ENCODE results near the gene DOK5. TPM values are rescaled to one million over a fixed set of nuclear protein-coding genes. Genes with fewer than 3 reads are reported as not detected.

The DOK5 gene
- total RNA-seq, 1 experiment from 2014 or later: not detected

DNA sequence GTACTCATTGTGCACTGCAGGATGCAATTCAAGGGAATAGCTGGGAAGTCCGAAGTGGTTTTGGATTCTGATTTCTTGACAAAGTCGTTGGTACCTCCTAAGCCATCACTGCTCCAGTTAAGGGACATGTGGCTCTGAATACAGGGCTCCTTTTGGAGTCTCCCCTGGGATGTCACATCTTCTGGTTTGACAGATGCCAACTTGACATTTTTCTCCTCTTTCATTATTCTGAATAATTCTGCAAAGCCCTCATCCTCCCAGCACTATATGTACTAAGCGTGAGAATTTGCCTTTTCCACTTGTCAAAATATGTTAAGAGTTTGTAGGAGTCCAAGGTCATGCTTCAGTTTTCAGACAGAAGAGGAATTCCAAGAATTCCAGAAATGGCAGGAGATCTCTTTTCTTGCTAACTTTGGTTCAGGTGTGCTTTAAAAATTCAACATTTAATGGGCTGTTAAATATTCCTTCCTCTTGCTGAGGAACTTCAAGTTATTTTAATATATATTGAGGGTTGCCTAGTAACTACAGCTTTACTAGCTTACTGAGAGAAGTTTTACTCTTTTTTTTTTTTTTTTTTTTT lies 38.7 kb downstream of the DOK5 start:
- H3K4me3 ChIP-seq: no peak overlapping the region
- H3K36me3 ChIP-seq: no peaks in the 10 kb centered on the region

DNA sequence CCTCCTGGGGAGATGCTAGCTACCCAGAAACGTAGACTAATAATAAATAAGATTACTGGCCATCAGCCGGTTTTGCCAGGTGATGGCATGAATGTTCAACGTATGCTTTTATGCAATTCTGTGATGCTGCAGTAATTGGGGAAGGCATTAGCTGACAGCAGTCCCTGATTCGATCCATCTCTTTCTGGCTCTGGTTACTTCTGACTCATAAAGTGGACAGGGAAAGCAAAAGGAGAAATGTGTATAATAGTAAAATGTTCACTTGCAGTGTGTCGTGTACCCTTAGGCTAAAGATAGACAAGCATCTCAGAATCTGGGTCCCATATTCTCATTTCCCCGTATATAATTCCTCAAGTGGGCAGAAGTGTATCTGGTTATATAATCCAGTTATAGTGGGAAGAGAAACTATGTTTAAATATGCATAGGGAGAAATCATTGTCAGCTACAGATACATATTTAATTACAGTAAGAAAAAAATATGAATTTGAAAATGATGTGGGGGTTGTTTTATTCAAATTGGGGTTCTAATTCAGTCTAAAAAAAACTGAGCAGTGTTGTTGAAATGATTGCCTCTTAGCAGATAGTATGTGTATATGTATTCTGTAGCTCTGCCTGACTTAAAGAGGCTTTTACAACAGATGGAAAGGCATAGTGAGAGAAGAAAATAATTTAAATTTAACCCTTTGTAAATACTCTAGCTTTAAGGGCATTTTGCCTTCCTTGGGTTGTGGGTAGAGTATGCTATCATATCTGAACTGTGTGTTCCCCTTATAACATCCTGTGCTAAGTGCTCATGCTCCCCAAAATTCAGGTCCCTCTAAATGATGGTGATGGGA lies 40.6 kb downstream of the DOK5 start:
- DNase-seq: no peak
- Histone ChIP-seq H3K27ac (no peak overlapping the region), H3K36me3 (no peaks in the 10 kb centered on the region), H3K4me3 (no peak overlapping the region), H3K27me3 (0 out of 2 replicates have a peak, but pooled peaks cover 7% of the 10 kb centered on the region), H3K4me1 (no peaks in the 10 kb centered on the region), H3K9me3 (replicated peaks) (no peaks in the 10 kb centered on the region; the same call in 1 of the 2 replicates)

More for the DNA sequence above, 38.7 kb downstream of the DOK5 start:
- Histone ChIP-seq H3K4me1 (no peaks in the 10 kb centered on the region), H3K27me3 (0 out of 2 replicates have a peak, but pooled peaks cover 7% of the 10 kb centered on the region), H3K9me3 (replicated peaks) (no peaks in the 10 kb centered on the region; the same call in 1 of the 2 replicates), H3K27ac (no peak overlapping the region)
- no peak for DNase-seq

DNA sequence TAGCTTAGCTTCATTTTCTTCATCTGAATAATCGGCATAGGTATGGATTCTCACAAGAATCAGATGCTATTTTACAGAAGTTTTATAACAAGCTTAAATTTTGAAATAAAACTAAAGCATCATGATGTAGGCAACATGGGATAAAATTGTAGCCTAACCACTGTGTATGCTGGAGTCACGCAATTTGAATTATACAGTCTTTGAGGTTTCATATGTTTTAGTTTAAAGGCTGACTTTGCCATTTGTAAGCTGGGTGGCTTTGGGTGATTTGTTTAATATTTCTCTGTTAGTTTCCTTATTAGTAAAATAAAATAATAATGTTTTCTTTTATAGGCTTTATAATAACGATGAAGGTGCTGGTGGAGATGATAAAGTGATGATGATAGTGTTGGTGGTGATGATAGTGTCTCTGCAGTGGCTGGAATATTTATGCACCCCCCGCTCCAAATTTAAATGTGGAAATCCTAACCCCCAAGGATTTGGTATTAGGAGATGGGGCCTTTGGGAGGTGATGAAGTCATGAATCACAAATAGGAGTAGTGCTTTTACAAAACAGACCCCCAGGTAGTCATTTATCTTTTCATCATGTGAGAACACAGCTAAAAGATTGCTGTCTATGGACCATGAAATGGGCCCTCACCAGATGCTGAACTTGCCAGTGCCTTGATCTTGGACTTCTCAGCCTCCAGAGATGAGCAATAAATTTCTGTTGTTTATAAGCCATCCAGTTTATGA lies 42.0 kb downstream of the DOK5 start:
- Histone ChIP-seq H3K9me3 (replicated peaks) (no peaks in the 10 kb centered on the region; the same call in 1 of the 2 replicates), H3K27me3 (0 out of 2 replicates have a peak, but pooled peaks cover 7% of the 10 kb centered on the region), H3K27ac (no peak overlapping the region), H3K4me1 (no peaks in the 10 kb centered on the region), H3K36me3 (no peaks in the 10 kb centered on the region), H3K4me3 (no peak overlapping the region)
- no peak for DNase-seq

DNA sequence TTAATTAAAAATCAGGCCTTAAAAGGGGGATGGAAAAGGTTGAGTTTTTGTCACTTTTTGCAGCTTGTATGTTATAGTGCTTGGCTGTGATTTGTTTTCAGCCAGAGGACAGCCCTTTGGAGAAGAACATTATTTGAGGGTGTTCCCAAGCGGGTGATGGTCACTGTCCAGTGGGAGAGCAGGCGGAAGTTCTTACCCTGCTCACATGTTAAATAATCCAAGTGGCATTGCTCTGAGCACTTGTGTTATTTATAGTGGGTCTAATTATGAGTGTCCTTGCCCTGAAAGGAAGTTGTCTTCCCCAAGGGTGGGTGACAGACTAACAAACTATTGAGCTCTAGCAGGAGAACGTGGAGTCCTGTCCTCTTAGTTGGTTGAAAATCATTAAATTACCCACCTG lies 49.5 kb downstream of the DOK5 start:
- Histone ChIP-seq H3K36me3 (no peaks in the 10 kb centered on the region), H3K27me3 (peaks cover 33% of the 10 kb centered on the region), H3K4me3 (no peak overlapping the region), H3K9me3 (replicated peaks) (0 out of 2 replicates have a peak, but pooled peaks cover 3% of the 10 kb centered on the region), H3K4me1 (no peaks in the 10 kb centered on the region), H3K27ac (no peak overlapping the region)
- DNase-seq: no peak

DNA sequence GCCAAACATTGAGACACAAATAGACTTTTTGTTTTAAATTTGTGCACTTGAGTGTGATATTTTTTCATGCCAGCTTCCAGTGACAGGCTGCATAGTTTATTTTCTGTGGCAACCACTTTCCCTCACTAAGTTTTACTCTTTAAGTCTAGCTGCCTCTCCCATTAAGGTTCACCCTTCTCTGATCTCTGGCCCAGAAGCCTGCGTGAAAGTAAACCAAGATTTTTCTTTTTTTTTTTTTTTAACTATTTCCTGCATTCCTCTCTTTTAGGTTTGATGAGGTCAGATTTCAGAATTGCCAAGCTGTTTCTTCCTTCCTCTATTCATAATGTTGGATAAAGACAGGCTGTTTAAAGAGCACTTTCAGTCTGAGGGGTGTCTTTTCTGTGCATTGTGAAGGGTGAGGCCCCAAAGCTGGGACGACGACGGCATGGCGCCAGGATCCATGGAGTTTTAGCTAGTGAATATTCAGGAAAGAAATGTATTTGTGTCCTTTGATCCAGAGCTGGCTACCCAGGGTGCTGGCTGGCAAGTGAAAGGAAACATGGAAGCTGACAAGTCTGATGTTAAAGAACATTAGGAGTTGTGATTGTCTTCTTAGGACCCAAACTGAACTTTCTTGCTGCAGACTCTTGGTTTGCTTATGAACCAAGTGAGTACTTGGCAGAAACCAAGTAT lies 50.7 kb downstream of the DOK5 start:
- H3K27me3 ChIP-seq: peaks cover 36% of the 10 kb centered on the region
- H3K9me3 ChIP-seq (replicated peaks): 0 out of 2 replicates have a peak, but pooled peaks cover 3% of the 10 kb centered on the region
- H3K4me3 ChIP-seq: no peak overlapping the region
- no peaks in the 10 kb centered on the region for H3K36me3 ChIP-seq
- H3K4me1 ChIP-seq: no peaks in the 10 kb centered on the region
- H3K27ac ChIP-seq: no peak overlapping the region
- DNase-seq: no peak

DNA sequence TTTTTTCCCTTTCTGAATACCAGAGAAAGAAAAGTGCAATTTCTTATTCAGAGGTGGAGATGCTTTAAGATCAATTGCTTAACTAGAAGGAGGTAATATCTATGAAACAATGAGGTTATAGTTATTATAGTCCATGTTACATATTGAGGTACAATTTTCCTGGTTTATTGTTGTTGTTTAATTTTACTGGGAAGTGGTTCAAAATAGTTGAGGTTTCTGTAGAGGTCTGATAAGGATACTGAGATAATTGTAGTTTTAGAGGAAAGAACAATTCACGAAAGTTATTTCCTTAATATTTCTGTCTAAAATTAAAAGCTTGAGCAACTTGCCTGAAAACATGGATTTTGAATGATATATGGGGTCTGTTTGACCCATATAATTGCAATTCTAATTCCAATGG lies 51.4 kb downstream of the DOK5 start:
- Histone ChIP-seq H3K9me3 (replicated peaks) (0 out of 2 replicates have a peak, but pooled peaks cover 3% of the 10 kb centered on the region), H3K36me3 (no peaks in the 10 kb centered on the region), H3K27ac (no peak overlapping the region), H3K27me3 (peaks cover 36% of the 10 kb centered on the region), H3K4me1 (no peaks in the 10 kb centered on the region), H3K4me3 (no peak overlapping the region)
- DNase-seq: no peak

DNA sequence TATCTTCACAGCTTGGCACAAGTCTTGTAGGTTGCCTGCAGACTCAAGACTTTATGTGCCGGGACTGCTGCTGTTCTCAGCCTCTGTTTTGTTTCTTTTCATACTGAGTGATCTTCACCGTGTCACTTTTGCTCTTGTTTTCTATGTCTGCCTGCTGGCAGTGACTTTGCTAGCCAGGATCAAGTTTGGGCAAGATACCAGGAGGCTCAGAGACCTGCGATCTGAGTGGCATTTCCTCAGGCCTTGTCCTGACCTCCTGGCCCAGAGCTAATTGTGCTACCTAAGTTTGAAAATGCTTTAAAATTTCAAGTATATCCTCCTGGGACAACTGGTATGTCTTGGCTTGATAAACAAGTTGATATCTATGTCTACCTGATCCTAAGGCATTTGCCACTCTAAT lies 57.2 kb downstream of the DOK5 start:
- no peak overlapping the region for H3K4me3 ChIP-seq
- H3K27me3 ChIP-seq: peaks cover 11% of the 10 kb centered on the region
- H3K27ac ChIP-seq: no peak overlapping the region
- no peaks in the 10 kb centered on the region for H3K36me3 ChIP-seq
- DNase-seq: no peak
- peaks cover 3% of the 10 kb centered on the region; the same call in 1 of the 2 replicates for H3K4me1 ChIP-seq
- H3K9me3 ChIP-seq (replicated peaks): 0 out of 2 replicates have a peak, but pooled peaks cover under 1% of the 10 kb centered on the region

DNA sequence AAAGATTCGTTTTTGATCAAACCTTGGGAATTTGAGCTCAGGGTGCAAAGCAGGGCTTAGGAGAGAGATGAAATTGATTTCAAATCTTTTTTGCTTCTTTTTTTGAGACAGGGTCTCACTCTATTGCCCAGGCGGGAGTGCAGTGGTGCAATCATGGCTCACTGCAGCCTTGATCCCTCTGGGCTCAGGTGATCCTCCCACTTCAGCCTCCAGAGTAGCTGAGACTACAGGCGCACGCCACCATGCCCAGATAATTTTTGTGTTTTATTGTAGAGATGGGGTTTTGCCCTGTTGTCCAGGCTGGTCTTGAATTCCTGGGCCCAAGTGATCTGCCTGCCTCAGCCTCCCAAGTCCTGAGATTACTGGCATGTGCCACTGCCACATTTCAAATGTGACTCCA lies 58.7 kb downstream of the DOK5 start:
- Histone ChIP-seq H3K27ac (no peak overlapping the region), H3K4me3 (no peak overlapping the region), H3K36me3 (no peaks in the 10 kb centered on the region), H3K4me1 (peaks cover 3% of the 10 kb centered on the region; the same call in 1 of the 2 replicates), H3K9me3 (replicated peaks) (no peaks in the 10 kb centered on the region), H3K27me3 (peaks cover 6% of the 10 kb centered on the region)
- DNase-seq: no peak

DNA sequence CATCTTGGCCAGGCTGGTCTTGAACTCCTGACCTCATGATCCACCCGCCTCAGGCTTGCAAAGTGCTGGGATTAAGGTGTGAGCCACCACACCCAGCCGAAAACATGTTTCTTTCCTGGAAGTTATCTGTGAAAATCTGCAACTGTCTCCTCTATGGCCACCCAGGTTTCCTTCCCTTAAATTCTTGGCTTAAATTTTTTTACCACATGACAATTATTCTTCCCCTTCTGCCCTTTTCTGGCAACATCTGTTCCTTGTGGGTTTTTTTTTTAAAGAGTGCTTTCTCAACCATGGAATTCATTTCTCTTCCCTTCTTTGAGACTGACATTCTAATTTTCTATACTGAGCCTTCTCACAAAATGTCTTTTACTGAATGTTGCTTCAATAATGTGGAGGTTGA lies 59.6 kb downstream of the DOK5 start:
- Histone ChIP-seq H3K4me1 (peaks cover 3% of the 10 kb centered on the region; the same call in 1 of the 2 replicates), H3K27me3 (peaks cover 1% of the 10 kb centered on the region), H3K9me3 (replicated peaks) (no peaks in the 10 kb centered on the region), H3K27ac (no peak overlapping the region), H3K4me3 (no peak overlapping the region), H3K36me3 (no peaks in the 10 kb centered on the region)
- peak in 1 of 2 experiments; percentile 37 for DNase-seq

DNA sequence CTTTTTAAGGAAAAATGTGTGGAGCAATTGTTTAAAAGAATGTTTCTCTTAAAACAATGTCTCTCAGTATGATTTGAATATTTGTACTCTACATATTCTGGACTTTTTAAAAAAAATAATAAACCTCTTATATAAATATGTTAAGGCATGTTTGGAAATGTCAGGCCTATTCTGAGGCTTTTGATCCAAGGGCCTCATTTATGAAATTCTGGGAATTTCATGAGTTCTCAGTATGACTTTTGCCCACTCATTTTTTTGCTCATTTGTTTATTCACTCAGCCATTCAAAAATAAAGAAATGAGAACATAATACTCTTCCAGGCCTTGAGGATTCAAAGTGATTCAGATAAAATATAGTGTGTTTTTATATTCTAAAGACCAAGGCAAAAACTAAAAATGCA lies 60.4 kb downstream of the DOK5 start:
- Histone ChIP-seq H3K27ac (no peak overlapping the region), H3K27me3 (no peaks in the 10 kb centered on the region; the same call in 1 of the 2 replicates), H3K36me3 (no peaks in the 10 kb centered on the region), H3K4me1 (peaks cover 3% of the 10 kb centered on the region; the same call in 1 of the 2 replicates), H3K9me3 (replicated peaks) (no peaks in the 10 kb centered on the region), H3K4me3 (no peak overlapping the region)
- DNase-seq: no peak

DNA sequence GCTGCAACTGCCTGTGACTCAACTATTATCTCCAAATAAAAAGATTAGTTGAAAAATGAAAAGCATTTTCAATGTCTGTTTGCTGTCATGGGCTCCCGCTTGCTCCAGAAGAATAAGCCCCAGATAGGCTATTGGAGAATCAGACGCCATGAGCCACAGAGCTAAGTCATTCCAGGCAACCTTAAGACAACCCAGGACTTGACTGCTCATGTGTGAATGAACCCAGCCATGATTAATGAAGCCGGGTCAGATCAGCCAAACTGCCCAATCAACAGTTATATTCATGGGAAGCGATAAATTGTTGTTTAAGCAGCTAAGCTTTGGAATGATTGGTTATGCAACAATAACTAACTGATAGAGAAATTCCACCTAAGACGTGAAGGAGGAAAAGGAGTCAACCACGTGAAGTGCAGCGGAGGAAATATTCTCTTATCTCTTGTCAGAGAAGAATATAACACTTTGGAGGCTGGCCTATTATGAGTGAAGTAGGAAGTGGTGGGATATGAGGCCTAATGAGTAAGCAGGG lies 64.2 kb downstream of the DOK5 start:
- Histone ChIP-seq H3K4me1 (peaks cover 3% of the 10 kb centered on the region; the same call in 1 of the 2 replicates), H3K27me3 (no peaks in the 10 kb centered on the region), H3K27ac (no peak overlapping the region), H3K9me3 (replicated peaks) (no peaks in the 10 kb centered on the region), H3K36me3 (no peaks in the 10 kb centered on the region), H3K4me3 (no peak overlapping the region)
- no peak for DNase-seq

DNA sequence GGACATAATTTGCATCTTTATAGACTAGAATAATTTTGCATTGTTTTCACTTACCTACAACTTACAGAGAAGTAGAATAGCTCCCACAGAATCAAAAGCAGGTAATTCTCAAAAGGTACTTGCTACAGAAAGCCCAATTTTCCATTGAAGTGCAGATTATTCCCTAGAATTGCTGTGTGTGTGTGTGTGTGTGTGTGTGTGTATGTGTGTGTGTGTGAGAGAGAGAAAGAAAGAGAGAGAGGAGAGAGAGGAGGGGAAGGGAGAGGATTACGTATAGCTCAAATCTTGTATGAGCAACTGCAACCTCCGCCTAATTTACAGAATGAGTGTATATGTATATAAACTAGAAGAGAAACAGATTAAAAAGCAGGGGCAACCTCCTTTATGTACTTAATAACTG lies 68.0 kb downstream of the DOK5 start:
- DNase-seq: no peak
- H3K9me3 ChIP-seq (replicated peaks): no peaks in the 10 kb centered on the region
- H3K4me3 ChIP-seq: no peak overlapping the region
- no peaks in the 10 kb centered on the region for H3K4me1 ChIP-seq
- H3K36me3 ChIP-seq: no peaks in the 10 kb centered on the region
- no peaks in the 10 kb centered on the region for H3K27me3 ChIP-seq
- no peak overlapping the region for H3K27ac ChIP-seq

DNA sequence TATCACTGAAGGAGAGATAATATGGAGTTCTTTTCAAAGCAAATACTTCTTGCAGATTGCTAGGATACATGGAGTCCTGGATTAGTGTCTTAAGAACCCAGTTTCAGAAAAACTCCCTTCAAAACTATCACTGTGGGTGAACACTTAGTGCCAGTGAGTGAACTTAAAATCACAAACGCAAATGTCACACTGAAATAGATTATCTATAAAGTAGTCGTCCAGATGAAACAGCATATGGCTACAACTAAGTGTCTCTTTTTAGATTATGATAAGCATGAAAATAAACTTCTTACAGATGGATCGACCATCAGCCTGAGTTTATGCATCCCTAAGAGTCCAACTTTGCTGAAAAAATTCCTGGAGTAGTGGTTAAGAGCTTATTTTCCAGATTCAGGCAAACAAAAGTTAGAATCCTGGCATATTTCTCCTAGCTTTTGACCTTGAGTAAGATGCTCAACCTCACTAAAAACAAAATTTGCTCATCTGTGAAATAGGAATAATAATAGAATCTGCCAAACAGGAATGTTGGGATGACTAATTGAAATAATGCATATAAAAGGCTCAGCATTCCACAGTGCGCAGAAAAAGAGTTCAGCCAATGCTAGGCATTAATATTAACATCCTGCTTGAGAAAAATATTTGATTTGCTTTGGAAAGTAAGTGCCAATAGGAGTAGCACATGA lies 70.4 kb downstream of the DOK5 start:
- no peak for DNase-seq
- Histone ChIP-seq H3K27ac (no peak overlapping the region), H3K4me3 (no peak overlapping the region), H3K36me3 (no peaks in the 10 kb centered on the region), H3K9me3 (replicated peaks) (peaks cover 5% of the 10 kb centered on the region; the same call in 1 of the 2 replicates), H3K27me3 (0 out of 2 replicates have a peak, but pooled peaks cover 5% of the 10 kb centered on the region), H3K4me1 (no peaks in the 10 kb centered on the region)
